Gastrocnemius medialis (tissue), 4 donors: ENCODE results near the gene IGF1R.

Experiments used
- CTCF ChIP-seq, 5 experiments: fragments of 450-650 bp in 3 of 5; fragments of 200-600 bp in 2 of 5; sonication (generic) in 2 of 5; IDR thresholded peaks in 4 of 5; conservative IDR thresholded peaks in 1 of 5; 1 replicate in 4 of 5; 2 replicates in 1 of 5; pipeline ENCODE4 v1.5.1; 2016 to 2019; ENCODE audit warnings: antibody characterized with exemption in 5 of 5, mild to moderate bottlenecking in 3 of 5, moderate library complexity in 3 of 5
- POLR2A ChIP-seq, 2 donors: fragments of 450-650 bp; IDR thresholded peaks; one replicate each; pipeline ENCODE4 v1.6.1; 2017; ENCODE audit warnings: antibody characterized with exemption in 2 of 2, mild to moderate bottlenecking in 2 of 2, moderate library complexity in 2 of 2

DNA sequence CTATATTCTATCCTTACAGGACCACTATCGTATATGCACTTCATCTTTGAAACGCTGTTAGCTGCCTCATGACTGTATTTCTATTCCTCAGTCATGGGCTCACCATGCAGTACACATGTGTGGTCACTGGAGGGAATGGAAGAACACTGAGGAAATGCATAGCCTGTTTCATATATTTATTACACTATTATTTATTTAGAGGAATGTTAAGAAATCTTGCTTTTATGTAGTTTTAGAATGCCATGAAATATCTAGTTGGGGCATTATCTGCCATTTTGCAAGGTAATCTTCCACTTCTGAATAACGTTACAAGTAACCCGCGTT lies 155.7 kb downstream of the IGF1R start:
- TF ChIP-seq CTCF (IDR thresholded peaks at IDR 0.05 in 4 of 5, conservative IDR thresholded peaks at IDR 0.05 in 1 of 5), result peak in 1 of 5 experiments; percentile 18
- TF ChIP-seq POLR2A (IDR thresholded peaks at IDR 0.05), result no peak
